NCI-H1417 (cell line): ENCODE results near the gene ZNF470.

ENCODE experiments used
- DNase-seq, 3 experiments: peaks; one replicate each; lab custom pipeline; 2025; lab: John Stamatoyannopoulos, UW

ZNF470 gene

DNA sequence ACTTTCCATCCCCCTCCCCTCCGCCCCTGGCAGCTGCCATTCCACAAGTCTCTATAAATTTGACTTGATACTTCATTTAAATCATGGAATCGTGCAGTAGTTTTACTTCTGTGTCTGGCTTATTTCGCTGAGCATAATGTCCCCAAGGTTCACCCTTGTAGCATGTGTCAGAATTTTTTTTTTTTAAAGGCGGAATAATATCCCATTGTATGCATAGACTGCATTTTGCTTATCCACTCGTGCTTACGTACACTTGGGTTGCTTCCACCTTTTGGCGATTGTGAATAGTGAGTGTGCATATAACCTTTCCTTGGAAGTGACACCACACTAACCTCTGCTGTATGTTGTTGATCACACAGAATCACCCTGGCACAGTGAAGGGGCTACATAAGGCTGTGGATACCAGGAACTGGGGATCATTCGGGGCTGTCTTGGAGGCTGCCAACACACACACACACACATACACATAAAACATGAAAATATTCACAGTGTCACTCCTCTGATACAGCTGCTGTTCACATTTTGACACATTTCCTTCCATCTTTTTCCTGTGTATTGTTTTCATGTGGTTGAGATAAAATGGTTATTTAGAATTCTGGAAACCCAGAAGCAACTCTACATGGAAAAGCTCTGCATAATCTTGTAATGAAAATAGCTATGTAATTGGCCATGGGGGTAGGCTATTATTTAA lies 41.2 kb downstream of the ZNF470 start:
- DNase-seq, result no peak

DNA sequence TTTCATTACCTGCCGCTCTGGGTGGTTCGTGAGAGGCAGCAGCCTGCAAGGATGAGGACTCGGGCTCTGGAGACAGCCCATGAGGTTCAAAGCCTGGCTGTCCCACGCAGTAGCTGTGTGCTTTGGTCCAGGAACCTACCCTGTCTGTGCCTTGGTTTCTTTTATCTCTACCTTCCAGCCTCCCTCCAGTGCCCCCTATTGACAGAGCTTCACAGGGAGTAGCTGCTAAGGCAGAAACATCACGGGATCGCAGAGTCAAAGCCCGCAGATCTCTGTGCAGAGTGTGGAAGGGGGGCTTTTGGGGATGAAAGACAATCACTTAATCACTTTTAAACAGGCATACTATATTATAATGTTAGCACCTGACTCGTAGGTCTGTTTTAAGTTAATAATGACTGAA lies 44.0 kb downstream of the ZNF470 start:
- no peak for DNase-seq

DNA sequence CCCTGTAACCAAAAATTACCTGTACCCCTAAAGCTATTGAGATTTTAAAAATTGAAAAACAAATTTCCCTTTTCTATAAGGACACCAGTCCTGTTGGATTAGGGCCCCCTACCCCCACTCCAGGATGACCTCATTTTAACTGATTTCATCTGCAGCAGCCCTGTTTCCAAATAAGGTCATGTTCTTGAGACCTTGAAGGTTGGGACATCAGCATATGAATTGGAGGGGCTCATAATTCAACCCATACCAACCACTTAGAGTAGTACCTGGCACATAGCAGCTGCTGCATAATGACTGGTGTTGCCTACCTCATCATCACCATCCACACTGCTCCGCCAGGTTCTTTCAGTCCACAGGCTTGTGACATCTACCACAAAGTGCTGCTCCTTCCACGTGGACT lies 45.5 kb downstream of the ZNF470 start:
- no peak for DNase-seq

DNA sequence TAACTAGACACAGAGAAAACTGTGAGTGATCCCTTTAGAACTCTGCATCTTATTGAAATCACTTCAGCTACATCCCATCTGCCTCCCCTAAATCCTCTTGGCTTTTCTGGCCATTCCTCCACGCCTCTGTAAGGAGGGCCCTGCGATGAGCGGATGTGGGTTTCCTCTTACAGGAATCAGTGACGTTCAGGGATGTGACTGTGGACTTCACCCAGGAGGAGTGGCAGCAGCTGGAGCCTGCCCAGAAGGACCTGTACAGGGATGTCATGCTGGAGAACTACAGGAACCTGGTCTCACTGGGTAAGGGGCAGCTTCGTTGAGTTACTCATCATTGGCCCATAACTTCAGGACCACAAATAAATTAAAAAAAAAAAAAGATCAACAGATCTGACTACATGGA lies 46.4 kb downstream of the ZNF470 start:
- DNase-seq, result no peak

DNA sequence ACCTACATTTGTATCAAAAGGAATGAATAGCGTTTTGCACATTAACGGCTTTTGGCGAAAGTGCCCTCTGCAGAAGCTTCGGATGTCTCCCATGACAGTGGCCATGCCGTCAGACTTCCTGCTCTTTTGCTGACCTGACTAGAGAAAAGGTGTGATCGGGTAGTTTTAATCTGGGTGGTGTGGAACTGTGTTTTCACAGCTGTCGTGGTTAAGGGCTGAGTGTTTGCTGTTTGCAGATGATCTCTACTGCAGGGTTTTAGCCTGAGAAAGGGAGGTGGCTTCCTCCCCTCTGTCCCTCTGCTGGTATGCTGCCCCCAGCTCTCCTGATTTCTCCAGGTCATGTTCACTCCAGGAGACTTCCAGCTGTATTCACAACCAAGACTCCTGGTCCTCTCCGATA lies 50.3 kb downstream of the ZNF470 start:
- no peak for DNase-seq

DNA sequence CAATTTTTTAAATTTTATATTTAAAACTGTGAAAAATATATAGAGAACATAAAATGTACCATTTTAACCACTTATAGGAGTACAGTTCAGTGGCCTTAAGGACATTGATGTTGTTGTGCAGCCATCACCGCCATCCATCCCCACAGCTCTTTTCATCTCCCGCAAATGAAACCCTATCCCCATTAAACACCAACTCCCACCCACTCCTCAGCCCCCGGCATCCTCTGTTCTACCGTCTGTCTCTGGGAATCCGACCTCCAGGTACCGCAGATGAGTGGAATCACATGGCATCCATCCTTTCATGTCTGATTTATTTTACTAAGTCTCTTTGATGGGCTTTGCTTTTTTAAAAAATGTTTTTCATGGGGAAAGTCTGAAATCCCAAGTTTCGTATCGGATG lies 51.9 kb downstream of the ZNF470 start:
- DNase-seq, result no peak

DNA sequence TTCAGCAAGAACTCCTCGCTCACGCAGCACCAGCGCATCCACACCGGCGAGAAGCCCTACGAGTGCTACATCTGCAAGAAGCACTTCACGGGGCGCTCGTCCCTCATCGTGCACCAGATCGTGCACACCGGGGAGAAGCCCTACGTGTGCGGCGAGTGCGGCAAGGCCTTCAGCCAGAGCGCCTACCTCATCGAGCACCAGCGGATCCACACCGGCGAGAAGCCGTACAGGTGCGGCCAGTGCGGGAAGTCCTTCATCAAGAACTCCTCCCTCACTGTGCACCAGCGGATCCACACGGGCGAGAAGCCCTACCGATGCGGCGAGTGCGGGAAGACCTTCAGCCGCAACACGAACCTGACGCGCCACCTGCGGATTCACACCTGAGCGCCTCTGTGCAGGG lies 55.1 kb downstream of the ZNF470 start:
- no peak for DNase-seq

DNA sequence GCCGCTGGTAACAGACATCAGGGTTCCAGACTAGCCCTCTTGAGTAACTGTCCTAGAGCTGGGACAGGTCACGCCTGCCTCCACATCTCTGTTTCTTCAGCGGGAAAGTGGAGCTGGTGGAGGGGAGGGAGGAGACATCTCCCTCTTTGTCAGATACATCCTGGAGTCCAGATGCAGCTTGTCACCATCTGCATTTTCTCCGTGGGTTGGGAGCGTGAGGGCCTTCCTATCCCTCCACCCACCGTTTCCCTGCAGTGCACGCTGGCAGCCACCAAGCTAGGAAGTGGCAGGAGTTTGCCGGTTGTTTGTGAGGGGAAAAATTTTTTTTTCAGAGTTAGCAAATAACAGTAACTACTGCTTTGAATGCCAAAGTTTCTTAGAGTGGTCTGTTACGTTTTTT lies 55.7 kb downstream of the ZNF470 start:
- no peak for DNase-seq

DNA sequence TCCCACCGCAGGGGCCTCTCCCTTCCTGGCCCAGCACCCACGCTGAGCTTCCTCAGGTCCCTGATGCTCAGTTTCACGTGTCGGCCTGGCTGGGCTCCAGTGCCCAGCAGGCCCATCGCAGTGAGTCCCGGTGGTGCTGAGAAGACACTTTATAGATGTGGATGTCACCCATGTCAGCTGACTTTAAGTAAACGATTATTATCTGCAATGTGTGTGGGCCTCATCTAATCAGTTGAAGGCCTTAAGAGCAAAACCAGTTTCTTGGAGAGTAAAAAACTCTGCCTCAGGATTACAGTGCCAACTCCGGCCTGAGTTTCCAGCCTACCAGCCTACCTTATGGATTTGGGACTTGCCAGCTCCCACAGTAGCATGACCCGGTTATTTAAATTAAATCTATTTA lies 58.4 kb downstream of the ZNF470 start:
- no peak for DNase-seq

DNA sequence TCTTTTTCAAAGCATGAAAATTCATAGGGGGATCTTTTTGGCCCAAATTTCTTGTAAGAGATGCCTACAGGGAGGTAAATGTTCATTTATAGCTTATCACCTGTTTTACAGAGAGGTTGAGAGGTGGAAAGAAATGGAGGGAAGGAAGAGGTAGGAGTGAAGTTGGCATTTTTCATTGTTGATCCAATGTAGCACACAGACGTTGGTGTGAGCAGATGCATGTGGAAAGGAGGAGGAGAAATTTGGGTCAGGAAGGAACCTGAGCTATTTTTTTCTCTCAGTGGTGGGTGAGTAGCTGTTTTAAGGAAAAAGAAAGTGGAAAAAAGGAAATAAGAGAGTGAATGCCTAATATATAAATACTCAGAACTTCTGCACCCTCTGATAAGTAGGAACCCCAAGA lies 65.8 kb downstream of the ZNF470 start:
- no peak for DNase-seq

DNA sequence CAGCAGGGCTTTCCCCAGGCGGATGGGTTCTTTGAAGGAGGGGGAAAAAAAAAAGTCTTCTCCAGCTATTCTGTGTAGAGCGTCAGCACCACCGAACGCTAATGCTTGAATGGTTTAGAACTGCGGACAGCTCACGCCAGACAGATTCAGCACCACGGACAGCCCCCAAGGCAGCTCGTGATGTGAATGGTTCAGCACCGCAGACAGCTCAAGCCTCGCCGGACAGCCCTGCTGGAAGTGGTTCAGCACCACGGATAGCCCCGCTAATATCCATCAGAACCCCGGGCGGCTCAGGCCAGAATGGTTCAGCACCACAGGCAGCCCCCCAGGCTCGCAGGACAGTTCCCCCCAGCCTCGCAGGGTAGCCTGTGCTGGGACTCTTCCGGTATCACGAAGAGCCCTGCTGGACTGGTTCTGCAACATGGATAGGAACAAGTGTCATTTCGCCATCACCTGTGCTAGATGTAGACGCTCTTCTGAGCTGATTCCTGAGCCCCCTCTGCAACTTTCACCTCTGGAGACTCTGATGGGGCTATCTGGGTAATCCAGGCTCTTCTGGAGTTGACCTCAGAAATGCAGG lies 70.8 kb downstream of the ZNF470 start:
- DNase-seq, result no peak
